H1 (cell line): ENCODE data around the gene DCDC2.

Experiments
- BCL11A ChIP-seq, 2 experiments: IDR thresholded peaks; one replicate each; pipeline ENCODE4 v1.6.1; 2011; ENCODE audit warnings: low read depth in 2 of 2, low read length in 2 of 2, mild to moderate bottlenecking in 2 of 2
- CBX5 ChIP-seq: fragments of 300-800, 300-1000 bp; sonication (generic); IDR thresholded peaks from 2 replicates; pipeline ENCODE4 v1.7.1; 2016; ENCODE audit warnings: antibody characterized with exemption, low read length, low read depth
- CHD1 ChIP-seq: IDR thresholded peaks from 2 replicates; pipeline ENCODE4 v1.6.1; 2012; ENCODE audit warnings: low read depth, low read length, improper control_type of control experiment
- CHD2 ChIP-seq: IDR thresholded peaks from 2 replicates; pipeline ENCODE4 v1.6.1; 2012; ENCODE audit warnings: low read length, improper control_type of control experiment
- EP300 ChIP-seq, 2 experiments: IDR thresholded peaks; 1 replicate in 1 of 2; 2 replicates in 1 of 2; pipeline ENCODE4 v1.6.1; 2011 to 2012; ENCODE audit warnings: low read depth in 2 of 2, low read length in 2 of 2, mild to moderate bottlenecking in 2 of 2, borderline replicate concordance in 1 of 2, inconsistent platforms in 1 of 2, moderate library complexity in 1 of 2
- EZH2 ChIP-seq: fragments of 200-600 bp; sonication (generic); IDR thresholded peaks from 2 replicates; pipeline ENCODE4 v1.7.1; 2012; ENCODE audit warnings: low read depth, mild to moderate bottlenecking, moderate library complexity, low read length, inconsistent platforms; ENCODE audit not compliant: severe bottlenecking
- JUN ChIP-seq: IDR thresholded peaks from 2 replicates; pipeline ENCODE4 v1.6.1; 2011; ENCODE audit warnings: low read depth, mild to moderate bottlenecking, improper control_type of control experiment, low read length
- KDM1A ChIP-seq: fragments of 200-600, 300-600 bp; sonication (generic); IDR thresholded peaks from 2 replicates; pipeline ENCODE4 v1.7.1; 2016; ENCODE audit warnings: mild to moderate bottlenecking, low read length, borderline replicate concordance
- POLR2AphosphoS5 ChIP-seq: IDR thresholded peaks from 2 replicates; pipeline ENCODE4 v1.6.1; 2011; ENCODE audit warnings: low read depth, low read length
- RAD21 ChIP-seq, 2 experiments: IDR thresholded peaks in 1 of 2; conservative IDR thresholded peaks in 1 of 2; 2 replicates each; pipeline ENCODE4 v1.6.1; 2011; ENCODE audit warnings: low read depth in 2 of 2, low read length in 2 of 2, improper control_type of control experiment in 1 of 2, inconsistent platforms in 1 of 2, mild to moderate bottlenecking in 1 of 2, moderate library complexity in 1 of 2
- TF ChIP-seq, protein P1 (sequence below), 3 experiments: IDR thresholded peaks; 1 replicate in 2 of 3; 2 replicates in 1 of 3; pipeline versions ENCODE4 v1.5.1 to v1.6.1; 2011; ENCODE audit warnings: low read length in 3 of 3, mild to moderate bottlenecking in 3 of 3, inconsistent platforms in 2 of 3, low read depth in 1 of 3, moderate library complexity in 1 of 3; ENCODE audit not compliant: insufficient read depth in 1 of 3; ENCODE audit errors: control extremely low read depth in 1 of 3
- TF ChIP-seq, protein P2 (sequence below): IDR thresholded peaks from 2 replicates; pipeline ENCODE4 v1.6.1; 2011; ENCODE audit warnings: low read length, improper control_type of control experiment

DNA sequence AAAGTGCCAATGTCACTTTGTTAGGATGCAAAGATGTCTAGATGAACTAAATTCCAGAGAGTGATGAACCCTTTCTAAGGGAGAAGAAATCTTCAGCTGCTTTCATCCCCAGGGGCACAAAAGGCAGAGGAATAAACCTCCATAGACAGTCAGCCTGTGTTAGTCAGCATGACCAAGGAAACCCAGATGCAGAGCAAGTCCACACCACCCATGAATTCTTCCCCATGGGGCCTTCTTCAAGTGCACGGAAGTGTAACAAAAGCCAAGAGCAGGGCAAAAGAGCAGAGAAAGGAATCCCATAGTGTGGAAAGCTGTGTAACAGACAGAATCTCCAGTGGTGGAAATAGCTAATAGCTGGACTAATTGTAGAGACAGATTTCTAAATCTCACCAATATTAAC lies 50.0 kb downstream of the DCDC2 start:
- no peak for TF ChIP-seq JUN
- TF ChIP-seq, protein P1, sequence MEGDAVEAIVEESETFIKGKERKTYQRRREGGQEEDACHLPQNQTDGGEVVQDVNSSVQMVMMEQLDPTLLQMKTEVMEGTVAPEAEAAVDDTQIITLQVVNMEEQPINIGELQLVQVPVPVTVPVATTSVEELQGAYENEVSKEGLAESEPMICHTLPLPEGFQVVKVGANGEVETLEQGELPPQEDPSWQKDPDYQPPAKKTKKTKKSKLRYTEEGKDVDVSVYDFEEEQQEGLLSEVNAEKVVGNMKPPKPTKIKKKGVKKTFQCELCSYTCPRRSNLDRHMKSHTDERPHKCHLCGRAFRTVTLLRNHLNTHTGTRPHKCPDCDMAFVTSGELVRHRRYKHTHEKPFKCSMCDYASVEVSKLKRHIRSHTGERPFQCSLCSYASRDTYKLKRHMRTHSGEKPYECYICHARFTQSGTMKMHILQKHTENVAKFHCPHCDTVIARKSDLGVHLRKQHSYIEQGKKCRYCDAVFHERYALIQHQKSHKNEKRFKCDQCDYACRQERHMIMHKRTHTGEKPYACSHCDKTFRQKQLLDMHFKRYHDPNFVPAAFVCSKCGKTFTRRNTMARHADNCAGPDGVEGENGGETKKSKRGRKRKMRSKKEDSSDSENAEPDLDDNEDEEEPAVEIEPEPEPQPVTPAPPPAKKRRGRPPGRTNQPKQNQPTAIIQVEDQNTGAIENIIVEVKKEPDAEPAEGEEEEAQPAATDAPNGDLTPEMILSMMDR (IDR thresholded peaks at IDR 0.05; ENCODE audit: control extremely low read depth in 1 of 3, insufficient read depth in 1 of 3, low read depth in 1 of 3, low read length in 3 of 3) = no peak
- no peak for TF ChIP-seq RAD21 (IDR thresholded peaks at IDR 0.05 in 1 of 2, conservative IDR thresholded peaks at IDR 0.05 in 1 of 2; ENCODE audit: low read depth in 2 of 2, low read length in 2 of 2)
- TF ChIP-seq EZH2 = no peak
- TF ChIP-seq KDM1A = no peak
- TF ChIP-seq, protein P2, sequence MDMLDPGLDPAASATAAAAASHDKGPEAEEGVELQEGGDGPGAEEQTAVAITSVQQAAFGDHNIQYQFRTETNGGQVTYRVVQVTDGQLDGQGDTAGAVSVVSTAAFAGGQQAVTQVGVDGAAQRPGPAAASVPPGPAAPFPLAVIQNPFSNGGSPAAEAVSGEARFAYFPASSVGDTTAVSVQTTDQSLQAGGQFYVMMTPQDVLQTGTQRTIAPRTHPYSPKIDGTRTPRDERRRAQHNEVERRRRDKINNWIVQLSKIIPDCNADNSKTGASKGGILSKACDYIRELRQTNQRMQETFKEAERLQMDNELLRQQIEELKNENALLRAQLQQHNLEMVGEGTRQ = no peak
- no peak for TF ChIP-seq EP300 (IDR thresholded peaks at IDR 0.05; ENCODE audit: borderline replicate concordance in 1 of 2, low read depth in 2 of 2, low read length in 2 of 2)
- no peak for TF ChIP-seq CHD2
- TF ChIP-seq BCL11A (IDR thresholded peaks at IDR 0.05; ENCODE audit: low read depth in 2 of 2, low read length in 2 of 2) = no peak
- no peak for TF ChIP-seq CHD1
- no peak for TF ChIP-seq POLR2AphosphoS5
- TF ChIP-seq CBX5 = no peak
